ENCODE measurements around the gene TLCD5.

- TF ChIP-seq YY1 (IDR thresholded peaks at IDR 0.05; ENCODE audit: insufficient read depth, insufficient read length) (no peak), SUZ12 (IDR thresholded peaks at IDR 0.05; ENCODE audit: extremely low read depth, insufficient read depth, insufficient read length) (no peak), ZNF274 (IDR thresholded peaks at IDR 0.05; ENCODE audit: low read depth, low read length) (no peak)
These were observed 22.0 kb upstream of the TLCD5 start for GRCh38 chr11:120303004-120303637.

Data from NT2/D1 (cell line).